ENCODE data around the gene DGKE.
A peak's percentile ranks its signal among the peaks of the same experiment; 100 is the strongest.

Gene DGKE

DNA sequence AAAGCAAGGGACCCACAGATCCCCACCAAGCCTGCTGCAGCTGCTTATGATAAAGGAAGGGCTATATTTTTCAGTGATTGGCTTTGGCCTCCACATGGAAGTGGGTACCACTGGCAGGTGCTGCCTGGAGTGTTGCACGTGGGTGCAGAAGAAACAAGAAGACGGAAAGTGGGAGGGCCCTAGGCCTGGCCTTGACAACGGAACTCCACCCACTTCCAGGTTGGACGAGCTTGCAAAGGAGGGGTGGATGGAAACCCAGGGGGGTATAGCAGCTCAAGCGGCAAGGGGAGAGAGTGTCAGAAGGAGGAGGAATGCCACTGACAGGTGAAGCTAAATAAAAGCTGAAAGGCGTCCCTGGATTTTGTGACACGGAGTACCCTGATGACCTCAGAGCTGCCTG is 59.6 kb downstream of the DGKE start:
- no peak for DNase-seq

DNA sequence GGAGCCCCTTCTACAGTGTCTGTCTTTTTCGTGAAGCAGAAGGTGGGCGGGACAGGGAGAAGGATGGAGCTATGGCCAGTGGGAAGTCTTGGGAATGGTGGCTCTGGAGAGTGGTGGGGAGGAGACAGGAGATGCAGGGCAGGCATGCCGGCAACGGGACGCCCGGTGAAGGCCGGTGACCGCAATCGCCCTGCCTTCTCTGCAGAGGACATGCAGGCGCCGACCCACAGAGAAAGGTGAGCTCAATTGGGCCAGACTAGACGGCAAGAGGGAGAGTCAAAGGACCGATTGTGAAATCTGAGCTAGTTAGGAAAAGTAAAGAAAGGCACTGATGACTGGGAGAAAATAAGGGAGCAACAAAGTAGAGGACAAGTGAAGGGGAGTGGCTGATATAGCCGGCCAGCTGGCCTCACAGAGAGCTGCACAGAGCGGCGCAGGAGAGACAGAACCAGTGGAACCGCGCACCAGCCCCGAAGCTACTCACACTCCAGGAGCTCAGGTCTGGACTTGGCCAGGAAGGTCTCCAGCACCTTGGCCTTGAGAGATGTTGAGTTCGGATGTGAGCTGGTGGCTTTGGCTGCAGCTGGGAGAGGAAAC is 61.0 kb downstream of the DGKE start:
- no peak for DNase-seq

GRCh38 chr17:56896217-56896967 is 62.4 kb downstream of the DGKE start:
- no peak for DNase-seq

DNA sequence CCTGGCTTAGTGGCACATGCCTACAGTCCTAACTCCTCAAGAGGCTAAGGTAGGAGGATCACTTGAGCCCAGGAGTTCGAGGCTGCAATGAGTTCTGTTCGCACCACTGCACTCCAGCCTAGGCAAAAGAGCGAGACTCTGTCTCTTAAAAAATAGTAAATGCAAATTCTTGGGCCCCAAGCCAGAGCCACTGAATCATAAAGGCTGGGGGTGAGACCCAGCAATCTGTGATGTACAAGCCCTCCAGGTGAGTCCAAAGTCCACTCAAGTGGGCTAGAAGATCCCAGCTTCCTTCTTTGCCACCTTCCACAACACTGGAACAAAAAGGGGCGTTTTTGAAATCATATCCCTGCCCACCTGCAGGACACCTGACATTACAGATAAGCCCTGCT is 63.0 kb downstream of the DGKE start:
- DNase-seq: no peak

DNA sequence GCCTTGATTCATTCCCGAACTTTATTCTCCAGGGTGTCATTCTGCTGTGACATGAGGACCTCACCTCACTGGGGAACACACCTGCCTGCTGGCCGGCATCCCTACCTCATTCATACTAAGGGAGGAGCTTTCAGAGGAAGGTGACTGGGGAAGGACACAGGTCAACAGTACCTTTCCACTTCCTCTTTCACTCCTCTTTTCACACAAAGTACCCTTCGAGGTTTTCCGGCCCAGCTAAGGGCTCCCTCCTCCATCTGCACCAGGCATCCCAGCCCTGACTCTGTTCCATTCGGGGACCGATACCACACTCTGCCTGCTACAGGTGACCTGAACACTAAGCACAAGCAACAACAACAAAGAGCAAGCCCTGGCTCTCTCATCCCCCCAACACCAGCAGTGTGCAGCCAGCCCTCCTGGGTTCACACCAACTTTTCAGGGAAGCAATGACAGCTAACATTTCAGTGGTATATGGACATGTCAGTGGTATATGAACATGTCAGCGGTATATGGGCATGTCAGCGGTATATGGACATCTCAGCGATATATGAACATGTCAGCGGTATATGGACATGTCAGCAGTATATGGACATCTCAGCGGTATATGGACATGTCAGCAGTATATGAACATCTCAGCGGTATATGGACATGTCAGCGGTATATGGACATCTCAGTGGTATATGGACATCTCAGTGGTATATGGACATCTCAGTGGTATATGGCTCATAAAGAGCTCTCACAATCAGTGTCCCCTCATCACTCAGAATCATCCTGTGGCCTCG is 63.9 kb downstream of the DGKE start:
- DNase-seq: no peak

- DNase-seq: no peak
These were observed 64.9 kb downstream of the DGKE start for GRCh38 chr17:56898874-56899273.

GRCh38 chr17:56899403-56899802 is 65.5 kb downstream of the DGKE start:
- no peak for DNase-seq

DNA sequence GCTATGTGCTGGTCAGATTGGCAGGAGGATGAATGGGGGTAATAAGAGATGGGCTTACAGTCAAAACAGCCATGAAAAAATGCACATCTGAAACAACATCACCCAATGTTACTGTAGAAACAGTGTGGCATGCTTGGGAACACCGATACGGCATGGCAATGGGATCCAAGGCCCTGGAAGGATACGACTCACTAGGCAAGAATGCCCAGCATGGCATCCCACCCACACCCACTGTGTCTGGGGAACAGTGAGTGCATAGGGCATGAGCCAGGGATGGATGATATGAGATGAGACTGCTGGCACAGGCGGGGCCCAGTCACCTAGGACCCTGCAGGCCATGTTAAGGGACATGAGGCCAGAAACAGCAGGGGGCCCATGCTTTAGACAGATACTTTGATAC is 68.4 kb downstream of the DGKE start:
- no peak for DNase-seq

GRCh38 chr17:56903560-56903959 is 69.6 kb downstream of the DGKE start:
- no peak for DNase-seq

DNA sequence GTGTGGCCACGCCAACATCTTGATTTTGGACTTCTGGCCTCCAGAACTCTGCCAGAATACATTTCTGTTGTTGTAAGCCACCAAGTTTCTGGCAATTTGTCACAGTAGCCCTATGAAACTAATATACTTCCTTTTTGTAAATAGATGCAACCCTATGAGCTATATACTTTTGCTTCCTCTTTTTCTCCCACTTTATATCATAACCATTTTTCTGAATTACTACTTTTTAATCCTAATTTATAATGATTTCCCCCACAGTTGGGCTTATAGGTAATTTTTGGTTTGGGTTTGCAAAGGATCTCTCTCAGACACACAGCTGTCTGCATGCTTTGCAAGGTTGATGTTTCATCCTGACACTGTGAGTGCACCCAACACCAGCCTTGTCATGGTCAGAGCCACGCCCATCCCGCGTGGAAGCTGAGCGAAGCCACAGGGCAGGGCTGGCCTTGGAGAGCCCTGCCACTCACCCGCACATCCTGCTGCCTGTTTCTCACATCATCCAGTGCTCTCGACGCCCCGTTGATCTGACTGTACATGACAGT is 74.1 kb downstream of the DGKE start:
- DNase-seq: no peak

- no peak for DNase-seq
These were observed 76.0 kb downstream of the DGKE start for GRCh38 chr17:56909742-56910508.

DNA sequence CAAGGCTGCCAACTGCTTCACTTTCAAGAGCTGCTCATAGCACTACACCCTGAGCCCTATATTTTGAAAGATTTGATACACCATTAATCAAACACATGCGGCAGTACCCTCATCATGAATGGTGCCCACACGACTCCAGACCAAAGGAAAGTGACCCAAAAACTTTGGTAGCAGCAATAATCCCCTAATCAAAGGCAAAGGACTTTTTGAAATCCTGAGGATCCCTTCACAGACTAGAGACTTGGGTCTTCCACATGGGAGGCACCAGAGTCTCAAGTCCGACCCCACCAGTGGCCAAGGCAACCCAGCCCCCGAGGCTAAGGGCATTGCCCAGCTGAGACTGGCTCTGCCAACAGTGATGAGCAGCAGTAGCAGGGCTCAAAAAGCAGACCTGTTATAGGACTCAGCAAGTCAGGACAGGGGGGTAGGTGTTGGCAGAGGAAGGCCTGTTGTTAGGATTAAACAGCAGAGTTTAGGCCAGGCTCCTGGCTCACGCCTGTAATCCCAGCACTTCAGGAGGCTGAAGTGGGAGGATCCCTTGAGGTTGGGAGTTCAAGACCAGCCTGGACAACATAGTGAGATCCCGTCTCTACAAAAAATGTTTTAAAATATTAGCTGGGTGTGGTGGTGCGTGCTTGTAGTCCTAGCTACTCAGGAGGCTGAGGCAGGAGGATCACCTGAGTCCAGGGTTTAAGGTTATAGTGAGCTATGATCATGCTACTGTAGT is 76.7 kb downstream of the DGKE start:
- DNase-seq: no peak

DNA sequence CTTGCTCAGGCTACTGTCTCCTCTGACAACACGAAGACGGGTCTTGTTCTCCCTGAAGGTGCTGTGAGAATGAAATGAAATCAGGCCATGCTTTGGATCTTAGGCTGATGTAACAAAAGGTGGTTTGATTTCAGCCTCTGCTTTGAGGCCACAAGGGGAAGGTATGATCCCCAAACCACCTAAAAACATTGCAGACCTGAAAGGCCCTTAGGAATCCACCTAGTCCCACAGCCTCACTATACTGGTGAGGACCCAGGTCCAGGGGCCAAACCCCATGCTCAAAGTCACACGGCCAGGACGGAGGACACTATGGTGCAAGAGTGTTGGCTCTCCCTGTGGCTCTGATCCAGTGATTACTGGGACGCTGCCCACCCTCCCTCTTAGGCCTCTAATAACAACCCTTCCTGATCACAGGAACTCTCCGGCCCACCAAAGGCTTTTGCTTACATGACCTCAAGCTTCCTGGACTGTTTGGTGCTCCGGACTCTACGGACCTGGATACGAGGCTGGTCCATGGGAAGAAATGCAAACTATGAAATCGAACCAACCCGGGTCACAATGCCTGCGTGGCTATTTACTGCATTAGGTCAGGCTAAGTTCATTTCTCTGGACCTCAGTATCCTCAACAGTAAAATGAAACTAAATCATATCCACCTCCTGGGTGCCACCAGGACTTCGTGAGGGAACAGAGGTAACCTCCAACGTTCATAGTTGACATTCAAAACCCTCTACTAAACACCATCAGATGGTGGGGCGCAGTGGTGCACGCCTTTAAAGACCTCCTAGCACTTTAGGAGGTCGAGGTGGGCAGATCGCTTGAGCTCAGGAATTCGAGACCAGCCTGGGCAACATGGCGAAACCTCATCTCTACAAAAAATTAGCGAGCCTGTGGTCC is 78.4 kb downstream of the DGKE start:
- DNase-seq: no peak

DNA sequence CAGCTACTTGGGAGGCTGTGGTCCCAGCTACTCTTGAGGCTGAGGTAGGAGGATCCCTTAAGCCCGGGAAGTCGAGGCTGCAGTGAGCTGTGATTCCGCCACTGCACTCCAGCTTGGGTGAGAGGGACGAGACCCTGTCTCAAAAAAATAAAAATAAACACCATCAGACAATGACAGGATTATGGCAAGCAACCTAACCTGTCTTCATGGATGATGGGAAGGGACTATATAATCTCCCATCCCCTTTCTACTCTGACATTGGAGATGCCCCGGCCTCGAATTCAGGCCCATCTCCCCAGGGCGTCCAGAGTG is 79.0 kb downstream of the DGKE start:
- no peak for DNase-seq

DNA sequence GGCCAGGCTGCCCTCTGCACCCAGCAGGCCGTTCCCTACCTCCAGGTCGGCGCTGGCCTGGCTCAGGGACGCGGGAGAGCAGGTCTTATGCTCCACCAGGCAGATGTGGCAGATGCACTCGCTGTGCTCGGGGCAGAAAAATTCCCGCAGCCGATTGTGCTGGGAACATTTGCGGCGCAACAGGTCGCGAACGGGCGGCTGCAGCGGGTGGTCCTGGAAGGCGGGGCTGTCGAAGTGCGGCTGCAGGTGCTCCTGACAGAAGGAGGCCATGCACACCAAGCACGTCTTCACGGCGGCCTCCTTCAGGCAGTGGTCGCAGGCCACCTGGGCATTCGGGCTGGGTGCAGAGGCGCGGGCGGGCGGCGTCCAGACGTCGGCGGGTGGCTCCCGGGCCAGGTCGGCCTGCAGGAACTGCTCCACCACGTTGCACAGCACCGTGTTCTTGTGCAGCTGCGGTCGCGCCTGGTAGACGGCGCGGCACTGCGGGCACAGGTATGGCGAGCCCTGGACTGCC is 79.5 kb downstream of the DGKE start:
- DNase-seq: no peak

DNA sequence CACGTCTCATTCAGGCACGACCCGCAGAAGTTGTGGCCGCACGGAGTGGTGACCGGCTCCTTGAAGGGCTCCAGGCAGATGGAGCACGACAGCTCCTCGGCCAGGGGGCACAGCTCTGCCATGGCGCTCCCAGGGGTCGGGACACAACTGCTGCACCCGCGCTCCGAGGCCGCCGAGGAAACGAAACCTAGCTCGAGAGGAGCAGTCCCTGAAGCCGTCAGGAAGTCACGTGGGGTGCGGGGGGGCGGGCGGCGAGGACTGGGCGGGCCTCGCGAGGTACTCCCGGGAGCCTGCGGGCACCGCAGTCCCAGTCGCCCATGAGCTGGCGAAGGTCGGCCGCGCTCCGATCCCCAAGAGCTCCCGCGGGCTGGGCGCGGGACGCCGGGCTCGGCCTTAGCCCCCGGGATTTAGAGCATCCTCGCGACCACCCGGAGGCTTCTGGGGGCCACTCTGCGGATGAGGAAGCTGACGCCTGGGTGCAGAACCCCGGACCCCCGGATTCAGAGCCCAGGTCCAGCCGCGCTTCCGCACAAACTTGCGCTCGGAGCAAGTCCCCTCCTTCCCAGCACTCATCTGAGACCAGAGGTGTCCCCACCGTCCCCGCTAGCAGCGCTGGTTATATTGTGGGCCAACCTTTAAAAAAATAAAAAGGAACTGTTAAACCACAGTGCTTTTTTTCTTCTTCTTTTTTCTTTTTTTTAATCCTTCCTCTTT is 80.1 kb downstream of the DGKE start, which contains the start of gene TRIM25:
Gene TRIM25, minus strand, starts transcription at position 183 of the 714 bp plus-strand sequence. Its CDS starts 61 bp downstream, at position 122.
- DNase-seq: peak; percentile 70

DNA sequence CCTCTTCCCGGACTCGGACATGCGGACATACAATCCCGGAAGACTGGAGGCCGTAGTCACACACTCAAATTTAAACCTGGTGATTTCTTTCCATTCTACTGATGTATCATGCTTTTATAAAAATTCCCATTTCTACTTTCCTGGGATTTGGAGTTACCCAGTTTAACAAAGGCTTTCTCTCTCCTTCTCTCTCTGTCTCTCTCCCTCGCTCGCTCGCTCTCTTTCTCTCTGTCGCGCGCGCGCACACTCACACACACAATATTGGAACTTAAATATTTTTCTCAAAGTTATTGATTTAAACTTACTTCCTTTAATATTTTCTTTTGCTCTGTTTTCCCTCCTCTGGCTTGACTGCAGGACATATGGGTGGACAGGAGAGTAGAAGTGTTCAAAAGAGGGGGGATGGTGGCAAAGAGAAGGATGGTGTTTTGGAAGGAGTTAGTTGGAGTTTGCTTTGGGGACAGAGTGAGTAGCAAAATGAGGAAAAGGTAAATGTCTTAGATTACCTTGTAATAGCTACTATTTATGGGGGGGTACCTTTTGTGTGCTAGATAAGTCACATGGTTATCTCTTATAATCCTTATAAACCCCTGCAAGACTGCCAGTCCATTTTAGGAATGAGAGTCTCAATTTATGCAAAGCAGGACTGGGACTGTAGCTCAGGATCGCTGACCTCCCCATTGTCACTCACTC is 80.8 kb downstream of the DGKE start:
- no peak for DNase-seq

GRCh38 chr17:56917559-56918296 is 83.8 kb downstream of the DGKE start:
- no peak for DNase-seq

GRCh38 chr17:56918916-56919315 is 85.0 kb downstream of the DGKE start:
- DNase-seq: no peak

All from NCI-H1930 (cell line).